NCI-H748 (cell line): ENCODE measurements around the gene EPC1.
A peak's percentile ranks its signal among the peaks of the same experiment; 100 is the strongest.
"Not testable (repeated sequence)": the region's sequence is repeated elsewhere in the genome, so short reads cannot be mapped to it uniquely, and the experiment has no call there.

Source experiments
- DNase-seq: peaks from one replicate; lab custom pipeline; 2025; ENCODE audit not compliant: unreplicated experiment; lab: John Stamatoyannopoulos, UW

EPC1 gene

DNA sequence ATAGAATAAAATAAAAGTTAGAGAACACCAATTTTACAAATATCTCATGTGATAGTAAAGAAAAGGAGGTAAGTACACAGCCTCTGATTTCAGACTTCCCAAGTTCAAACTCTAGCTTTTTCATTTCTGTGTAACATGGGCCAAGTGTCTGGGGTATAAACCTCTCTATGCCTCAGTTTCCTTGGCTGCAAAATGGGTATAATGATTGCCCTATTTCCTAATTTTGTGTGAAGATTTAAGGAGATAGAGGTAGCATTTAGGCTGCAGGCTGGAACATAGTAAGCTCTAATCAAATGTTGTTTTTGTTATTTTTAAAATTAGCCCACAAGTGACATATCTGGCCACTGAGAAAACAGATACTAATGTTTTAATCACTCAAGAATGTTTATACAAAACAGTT lies 26.1 kb upstream of the EPC1 start:
- DNase-seq, result no peak

DNA sequence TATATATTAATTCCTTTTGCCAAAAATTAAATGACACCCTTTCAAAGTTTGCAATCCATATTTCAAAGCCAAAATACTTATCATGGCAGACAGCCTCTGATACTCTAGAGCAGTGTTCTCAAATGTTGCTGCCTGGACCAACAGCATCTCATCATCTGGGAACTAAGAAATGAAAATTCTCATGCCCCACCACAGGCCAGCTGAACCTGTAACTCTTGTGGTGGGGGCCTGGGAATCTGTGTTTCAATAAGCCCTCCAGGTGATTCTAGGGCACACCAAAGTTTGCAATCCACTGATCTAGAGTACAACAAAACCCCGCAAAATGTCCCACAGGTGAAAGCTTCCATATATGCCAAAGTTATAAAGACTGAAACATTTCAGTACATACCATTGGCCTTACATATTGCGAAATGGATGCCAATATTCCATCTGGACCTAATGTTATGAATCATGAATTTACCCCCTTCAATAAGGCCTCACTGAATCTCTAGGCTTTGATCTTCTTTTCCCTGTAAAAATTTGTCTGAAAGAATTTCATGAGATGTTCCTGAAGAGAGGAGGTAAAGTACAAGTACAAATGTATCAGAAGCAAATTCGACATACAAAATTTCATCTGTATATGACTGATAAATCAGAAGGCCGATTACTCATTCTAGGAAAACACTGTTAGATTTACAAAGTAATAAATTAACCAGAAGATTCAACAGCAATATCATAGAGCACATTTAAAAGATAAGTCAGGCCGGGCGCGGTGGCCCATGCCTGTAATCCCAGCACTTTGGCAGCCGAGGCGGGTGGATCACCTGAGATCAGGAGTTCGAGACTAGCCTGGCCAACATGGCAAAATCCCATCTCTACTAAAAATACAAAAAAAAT lies 25.3 kb upstream of the EPC1 start:
- DNase-seq, result no peak

DNA sequence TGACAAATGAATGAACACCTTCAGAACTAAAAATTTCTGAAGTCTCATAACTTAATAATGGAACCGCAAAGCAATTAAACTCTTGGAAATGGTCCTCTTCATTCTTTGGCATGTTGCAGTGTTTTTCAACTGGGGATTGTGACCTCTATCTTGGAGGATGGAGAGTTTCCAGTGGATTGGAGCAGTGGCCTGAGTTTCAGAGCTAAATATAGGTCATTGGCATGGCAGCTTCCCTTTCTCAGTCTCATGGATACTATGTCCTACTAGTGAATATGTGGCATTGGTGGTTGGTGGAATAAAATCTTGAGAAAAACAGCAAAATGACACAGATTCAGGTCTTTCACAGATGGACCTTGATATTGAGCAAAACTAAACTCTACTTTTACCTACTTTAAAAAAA lies 24.1 kb upstream of the EPC1 start:
- no peak for DNase-seq

DNA sequence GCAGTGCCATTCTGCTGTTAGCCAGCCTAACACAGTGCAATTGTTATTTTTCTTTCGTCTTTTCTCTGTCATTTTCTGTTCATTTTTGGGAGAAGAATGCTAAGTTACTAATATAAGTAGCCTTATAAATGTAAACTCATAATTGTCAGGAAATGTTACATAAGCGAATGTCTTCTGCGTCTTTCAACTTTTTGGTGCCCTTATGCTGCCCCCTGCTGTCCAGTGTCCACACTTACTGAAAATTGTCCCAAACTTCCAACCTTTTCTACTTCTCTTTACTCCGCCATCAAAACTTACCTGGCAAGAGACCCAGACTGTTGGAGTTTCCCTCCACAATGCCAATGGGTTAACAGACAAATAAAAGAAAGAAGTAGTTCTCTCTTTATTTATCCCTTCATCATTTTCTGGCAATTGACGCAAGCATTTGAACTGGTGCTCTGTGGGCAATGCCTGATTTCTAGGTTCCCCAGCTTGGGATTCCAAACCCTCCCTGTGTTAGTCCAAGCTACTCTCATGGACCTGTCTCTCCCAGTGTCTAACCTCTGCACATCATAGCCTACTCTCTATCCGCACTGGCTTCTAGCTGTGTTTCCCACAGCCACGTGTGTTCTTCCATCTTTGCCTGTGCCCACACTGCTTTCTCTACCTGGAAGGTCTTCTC lies 21.0 kb upstream of the EPC1 start:
- peak; percentile 53 for DNase-seq

DNA sequence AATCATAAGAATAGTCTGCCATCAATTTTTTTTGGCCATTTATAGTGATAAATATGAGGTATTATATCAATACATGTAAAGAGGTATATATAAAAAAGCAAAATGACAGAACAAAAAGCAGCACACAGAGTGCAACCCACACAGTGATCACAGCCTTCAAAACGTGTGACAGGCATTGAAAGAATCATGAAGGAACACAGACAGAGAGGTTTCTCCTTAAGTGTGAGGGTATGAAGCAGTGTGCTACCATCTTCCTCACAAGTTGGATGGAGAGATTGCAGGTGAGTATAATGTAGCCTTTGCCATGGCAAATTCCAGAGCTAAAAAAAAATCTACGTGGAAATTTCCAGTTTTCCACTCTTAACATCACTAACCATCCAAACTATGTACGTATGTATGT lies 19.6 kb upstream of the EPC1 start:
- DNase-seq, result no peak

DNA sequence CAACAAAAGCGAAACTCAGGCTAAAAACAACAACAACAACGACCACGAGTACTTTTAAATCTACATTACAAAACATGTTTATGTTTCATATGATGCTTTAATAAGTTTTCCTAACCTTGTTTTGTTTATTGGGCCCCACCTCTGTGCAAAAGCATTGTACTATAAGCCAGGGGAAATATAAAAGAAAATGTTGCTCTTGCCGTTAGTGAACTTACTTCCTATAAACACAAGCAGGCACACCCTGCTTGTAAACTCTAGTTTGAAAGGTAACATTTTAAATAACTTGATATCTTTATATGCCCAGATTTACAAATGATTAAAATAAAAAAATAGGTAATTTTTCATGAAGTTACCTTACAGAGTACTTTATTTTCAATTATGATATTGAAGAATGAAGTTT lies 19.2 kb upstream of the EPC1 start:
- no peak for DNase-seq

DNA sequence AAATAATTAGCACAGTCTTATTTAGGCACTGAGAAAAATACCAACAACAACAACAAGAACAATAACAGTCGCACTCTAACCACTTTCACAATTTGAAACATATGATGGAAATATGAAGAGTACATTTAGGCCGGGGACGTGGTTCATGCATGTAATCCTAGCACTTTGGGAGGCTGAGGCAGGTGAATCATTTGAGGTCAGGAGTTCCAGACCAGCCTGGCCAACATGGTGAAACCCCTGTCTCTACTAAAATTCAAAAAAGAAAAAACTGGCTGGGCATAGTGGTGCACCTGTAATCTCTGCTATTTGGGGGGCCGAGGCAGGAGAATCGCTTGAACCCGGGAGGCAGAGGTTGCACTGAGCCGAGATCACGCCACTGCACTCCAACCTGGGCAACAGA lies 18.4 kb upstream of the EPC1 start:
- not testable (repeated sequence) for DNase-seq

DNA sequence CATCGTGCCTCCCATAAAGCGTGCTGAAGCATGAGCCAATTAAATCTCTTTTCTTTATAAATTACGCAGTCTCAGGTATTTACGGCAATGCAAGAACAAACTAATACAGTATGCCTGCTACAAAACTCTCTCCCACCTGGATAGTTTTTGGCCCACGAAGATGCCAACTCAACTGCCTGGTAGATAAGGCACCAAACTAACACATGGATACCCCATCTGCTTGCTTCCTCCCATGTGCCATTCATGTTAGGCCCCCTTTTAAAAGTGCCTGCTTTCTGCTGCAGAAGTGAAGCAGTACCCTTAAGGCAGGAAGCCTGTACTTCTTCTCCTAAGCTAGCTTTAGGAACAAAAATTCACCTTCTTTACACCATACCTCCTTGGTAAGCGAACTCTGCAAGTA lies 15.6 kb upstream of the EPC1 start:
- DNase-seq, result no peak

DNA sequence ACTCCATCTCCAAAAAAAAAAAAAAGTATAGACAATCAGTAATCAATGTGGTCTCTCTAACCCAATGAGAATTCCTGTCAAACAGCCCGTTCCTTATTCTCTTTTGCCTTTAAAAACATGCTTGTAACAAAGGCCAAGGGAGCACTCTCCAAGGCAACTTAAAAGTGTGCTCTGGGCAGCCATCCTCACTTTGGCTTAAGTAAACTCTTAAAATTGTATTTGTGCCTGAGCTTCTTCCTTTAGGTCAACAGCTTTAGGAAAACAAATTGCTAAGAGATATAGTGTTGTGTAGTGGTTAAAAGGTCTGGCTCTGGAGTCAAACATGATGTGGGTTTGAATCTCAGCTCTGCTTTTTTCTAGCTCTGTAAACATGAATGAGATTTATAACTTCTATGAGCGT lies 13.9 kb upstream of the EPC1 start:
- no peak for DNase-seq

DNA sequence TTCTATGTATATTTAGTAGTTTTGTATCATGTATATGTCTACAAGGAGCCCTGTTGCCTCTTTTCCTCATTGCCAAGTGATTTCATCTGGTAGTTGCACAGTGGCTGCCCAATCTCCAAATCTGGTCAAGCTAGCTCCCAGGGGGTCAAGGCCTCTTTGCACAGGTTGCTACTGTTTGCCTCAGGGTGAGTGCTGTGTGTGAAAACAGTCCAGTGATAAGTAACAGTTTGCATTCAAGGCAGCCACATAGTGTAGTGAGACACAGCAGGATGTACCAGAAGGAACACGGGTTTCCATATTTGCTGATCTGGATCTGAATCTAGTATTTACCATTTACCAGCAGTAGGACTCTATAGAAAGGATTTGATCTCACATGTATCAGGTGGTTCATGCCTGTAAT lies 13.3 kb upstream of the EPC1 start:
- DNase-seq, result no peak

DNA sequence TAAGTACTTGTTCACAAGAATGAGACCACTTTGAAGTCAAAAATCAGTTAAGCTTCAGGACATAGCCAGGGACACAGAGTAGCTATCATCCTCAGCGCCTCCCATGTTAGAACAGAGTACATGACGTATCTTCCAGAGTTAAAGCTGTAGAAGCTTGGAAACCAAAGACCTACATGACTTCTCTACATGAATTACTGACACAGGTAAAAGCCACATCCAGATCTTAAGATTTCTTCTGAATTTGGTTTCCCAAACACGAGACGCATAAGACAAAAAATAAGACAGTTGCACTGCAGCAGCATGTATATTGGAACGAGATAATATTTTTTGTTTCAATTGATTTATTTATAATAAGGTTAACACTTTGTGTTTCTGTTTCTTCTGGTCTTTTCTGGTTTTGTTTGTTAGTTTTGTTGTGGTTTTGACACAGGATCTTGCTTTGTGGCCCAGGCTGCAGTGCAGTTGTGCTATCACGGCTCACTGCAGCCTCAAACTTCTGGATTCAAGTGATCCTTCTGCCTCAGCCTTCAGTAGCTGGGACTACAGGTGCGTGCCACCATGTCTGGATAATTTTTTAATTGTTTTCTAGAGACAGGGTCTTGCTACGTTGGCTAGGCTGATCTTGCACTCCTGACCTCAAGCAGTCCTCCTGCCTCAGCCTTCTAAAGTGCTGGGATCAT lies 10.2 kb upstream of the EPC1 start:
- DNase-seq, result no peak

DNA sequence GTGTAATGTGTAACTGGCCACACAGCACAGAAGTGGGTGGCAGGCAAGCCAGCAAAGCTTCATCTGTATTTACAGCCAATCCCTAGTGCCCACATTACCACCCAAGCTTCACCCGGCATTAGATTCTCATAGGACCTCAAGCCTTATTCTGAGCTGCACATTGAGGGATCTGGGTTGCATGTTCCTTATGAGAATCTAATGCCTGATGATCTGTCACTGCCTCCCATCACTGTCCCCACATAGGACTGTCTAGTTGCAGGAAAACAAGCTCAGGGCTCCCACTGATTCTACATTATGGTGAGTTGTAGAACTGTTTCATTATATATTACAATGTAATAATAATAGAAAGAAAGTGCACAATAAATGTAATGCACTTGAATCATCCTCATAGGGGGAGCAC lies 7.7 kb upstream of the EPC1 start:
- DNase-seq, result not testable (repeated sequence)

DNA sequence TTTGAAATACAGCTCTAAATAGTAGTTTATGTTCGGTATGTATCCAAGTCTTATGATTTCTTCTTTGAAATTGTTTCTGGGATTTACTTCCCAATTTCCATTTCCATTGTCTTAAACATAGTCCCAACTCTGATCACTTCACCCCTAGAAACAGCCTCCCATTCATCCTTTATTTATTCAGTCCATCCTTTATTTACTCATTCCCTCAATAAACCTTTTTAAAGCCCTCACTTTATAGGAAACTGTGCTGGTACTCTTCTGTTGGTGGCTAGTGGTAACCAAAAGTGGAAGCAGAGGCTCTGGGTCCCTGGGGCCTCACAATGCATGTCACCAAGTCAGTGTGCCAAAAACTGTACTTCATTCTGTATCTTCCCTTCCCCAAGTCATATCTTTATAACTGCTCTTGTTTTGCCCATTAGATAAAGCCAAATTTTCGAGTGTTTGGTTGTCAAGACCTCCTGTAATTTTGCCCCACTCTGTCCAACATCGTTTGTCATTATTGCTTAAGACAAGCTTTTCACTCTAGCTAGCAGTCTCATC lies 3.9 kb upstream of the EPC1 start:
- no peak for DNase-seq

DNA sequence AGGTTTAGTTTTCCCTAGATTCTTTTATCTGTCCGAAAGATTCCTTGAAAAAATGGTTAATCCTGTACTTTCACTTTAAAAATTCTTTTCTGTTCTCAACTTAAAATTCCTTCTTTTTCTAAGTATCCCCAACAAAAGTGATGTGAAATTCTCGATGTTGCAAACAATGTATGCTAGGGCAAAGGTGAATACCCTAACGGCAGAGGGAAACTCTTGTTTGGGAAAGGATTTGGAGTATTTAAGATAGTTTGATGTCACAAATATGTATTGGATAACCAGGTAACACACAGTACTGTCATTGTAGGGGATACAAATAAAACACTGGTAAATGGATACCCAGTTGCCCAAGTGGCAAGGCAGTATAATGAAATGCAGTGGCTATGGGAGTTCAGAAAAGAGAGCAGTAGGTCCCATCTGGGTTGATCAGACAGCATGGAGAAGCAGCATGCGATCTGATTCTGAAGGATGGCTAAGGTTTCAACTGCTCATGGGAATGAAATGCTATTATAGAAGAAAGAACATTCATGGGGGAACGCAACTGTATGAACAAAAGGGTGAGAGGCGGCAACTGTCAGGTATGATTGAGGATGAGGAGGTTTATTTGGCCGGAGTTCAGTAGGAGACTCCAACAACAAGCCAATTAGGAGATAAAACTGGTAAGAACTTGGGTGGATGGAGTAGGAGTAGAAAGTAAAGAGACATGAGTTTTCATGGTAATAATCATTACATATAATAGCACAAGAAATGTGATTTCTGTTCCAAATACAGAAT lies 3.2 kb upstream of the EPC1 start:
- DNase-seq, result no peak

DNA sequence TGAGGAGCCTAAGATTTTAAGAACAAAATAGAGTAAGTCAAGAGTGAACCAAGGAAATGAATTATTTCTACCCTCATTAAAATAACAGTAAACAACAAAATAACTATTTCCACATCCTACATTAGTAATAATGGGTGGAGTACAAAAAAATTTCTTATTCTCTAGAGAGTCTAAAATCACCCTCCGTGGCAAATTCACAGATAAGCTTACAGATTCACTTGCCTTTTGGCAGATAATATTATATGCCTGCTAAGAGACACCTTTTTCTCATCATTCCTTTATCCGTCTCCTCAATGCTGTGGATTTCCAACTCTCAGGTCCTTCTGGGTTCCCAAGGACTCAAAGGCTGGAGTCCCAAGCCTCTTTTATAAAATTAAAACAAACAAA lies 2.2 kb upstream of the EPC1 start:
- DNase-seq, result no peak

DNA sequence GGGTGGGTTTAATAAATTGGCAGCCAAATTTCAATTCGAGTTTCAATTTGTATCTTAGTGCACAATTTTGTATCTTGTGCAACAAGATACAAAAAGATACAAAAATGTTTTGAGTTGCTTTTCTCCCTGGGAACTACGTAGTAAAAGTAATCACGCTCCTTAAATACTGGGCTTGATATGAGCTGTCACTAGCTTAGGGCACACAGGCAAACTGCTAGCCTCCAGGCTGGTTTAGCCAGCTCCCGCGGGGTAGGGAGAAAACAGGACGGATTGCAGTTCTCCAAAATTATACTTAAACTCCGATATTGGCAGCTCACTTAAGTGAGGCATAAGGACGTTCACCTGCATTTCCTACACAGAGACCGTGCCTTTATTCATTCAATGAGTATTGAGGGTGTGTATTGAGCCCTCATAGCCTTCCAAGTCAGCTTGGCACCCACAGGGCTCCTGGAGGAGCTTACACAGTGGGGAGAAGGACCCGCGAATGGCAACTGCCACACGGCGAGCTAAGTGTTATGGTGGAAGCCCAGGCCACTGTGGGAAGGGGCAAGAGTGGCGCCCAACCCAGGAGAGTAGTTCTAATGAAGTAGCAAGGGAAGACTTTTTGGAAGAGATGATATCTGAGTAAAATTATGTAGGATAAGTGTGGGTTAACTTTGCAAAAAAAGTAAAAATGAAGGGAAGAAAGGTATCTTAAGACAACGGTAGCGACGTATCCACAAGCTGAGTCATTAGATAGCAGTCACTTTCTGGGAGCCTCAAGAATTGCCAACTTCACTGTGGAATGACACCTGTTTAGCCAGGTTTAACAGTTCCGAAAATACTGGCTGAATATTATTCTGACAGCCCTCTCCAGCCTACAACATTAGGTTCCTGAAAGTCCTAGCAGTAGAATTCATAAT lies 1.6 kb upstream of the EPC1 start:
- peak; percentile 29 for DNase-seq

DNA sequence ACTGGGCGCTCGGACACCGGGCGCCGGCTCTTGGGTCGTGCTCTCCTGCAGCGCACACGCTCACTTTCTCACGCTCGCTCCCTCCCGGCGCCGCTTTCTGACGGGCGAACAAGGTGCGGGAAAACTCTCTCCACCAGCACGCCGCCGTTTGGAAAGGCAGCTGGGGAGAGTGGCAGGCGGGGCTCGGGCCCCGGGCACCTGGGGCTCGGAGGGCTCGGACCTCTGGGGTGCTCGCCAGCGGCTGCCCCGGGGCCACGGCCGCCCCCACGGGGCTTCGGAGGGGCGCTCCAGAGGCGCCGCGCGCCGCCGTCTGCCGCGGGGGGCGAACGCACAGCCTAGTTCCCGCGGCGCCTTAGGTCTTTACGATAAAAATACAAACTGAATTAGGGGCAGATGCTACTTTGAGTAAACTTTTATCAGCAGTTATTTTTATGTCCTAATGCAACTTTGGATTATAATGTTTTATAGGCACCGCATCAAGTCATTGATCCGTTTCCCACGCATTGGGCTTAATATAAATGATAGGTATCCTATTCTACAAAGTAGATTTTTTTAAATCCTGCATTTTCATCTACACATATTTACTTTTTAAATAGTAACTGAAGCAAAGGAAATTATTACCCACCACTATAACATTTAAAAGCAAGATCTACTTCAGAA lies 535 bp upstream of the EPC1 start:
- DNase-seq, result no peak

DNA sequence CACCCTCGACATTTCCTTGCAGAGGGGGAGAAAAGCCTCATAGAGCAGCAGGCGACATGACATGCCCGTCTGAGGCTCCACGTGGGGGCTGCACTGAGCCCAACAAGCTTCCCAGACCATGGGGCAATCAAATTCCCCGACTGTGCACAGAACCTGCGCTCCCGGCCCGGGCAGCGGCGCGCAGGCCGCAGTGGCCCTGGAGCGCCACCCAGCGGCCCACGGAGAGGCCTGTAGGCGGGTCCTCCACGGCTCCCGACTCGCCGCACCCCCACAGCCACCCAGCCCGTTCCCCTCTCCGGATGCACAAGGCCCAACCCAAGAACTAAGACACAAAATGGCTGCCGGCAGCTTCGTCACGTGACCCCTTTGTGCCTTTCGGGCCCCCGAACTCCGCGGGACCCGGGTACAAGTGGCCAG lies 816 bp downstream of the EPC1 start:
- DNase-seq, result peak; percentile 91

DNA sequence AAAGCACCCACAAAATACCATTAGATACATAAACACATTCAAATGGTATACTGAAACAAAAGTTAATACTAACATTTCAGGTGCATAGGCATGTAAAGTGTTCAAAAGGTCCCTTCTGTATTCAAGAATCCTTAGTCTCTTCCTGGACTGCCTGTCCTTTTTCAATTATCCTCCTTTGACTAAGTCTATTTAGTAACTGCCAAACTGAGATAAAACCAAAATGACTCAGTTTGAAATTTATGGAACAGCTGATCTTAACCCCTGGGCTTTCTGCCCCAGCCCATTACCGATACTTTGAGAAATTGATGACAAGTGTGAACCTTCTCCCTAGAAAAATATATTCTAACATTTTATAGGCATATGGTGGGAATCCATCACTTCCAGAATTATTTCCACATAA lies 5.4 kb downstream of the EPC1 start:
- no peak for DNase-seq
